Embryonic facial prominence (tissue), 1 donor: ENCODE measurements around the gene PLEKHG4.

ENCODE experiments used
- DNase-seq: peaks from one replicate; pipeline ENCODE4 v3.0.0-alpha.2; 2016; ENCODE audit errors: extremely low spot score

The PLEKHG4 gene

DNA sequence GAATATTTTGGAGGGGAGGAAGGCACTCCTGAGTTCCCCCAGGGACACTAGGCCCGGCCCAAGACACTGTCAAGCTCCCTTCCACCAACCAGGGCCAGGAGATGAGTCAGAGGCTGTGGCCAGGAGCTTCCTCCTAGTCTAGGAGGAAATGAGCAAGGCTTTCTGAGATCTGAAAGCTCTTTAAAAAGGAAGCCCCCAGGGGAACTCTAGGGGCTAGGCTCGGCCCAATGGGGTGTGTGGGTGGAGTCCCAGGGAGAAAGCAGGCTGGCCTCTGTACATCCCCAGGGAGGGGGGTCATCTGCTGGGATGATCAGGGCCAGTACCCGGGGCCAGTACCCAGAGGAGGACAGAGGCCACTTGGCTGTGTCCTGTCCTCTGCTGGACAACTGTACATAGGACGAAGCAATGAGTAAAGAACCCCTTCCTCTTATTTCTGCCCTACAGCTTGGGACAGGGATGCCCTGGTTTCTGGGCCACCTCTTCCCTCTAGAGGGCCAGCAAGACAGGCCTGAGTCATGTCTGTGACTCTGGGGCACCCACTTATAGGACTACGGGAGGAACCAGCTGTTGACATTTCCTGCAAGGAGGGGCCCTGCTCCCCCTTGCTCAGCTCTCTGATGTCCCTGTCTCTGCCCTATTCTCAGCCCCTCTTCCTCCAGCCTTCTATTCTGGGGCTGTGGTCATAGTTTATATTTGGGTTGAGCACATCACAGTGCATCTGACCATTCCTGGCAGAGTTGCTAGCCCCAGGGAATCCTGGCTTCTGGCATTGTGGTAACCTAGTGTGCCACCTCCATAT is 34.7 kb upstream of the PLEKHG4 start:
- DNase-seq: no peak

DNA sequence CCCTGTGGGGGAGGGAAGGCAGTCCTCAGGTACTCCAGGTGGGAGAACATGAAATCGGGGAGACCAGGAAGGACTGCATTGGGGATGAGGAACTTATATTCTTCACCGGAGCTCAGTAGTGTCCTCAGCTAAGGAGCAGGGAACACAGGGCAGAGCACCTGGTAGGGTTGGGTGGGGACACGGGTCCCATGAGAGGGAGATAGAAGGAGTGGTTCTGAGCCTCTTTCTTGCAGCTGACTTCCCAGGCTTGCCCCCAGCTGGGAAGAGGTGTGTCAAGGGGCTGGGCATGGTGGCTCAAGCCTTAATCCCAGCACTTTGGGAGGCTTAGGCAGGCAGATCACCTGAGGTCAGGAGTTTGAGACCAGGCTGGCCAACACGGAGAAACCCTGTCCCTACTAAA is 34.1 kb upstream of the PLEKHG4 start:
- DNase-seq: no peak

DNA sequence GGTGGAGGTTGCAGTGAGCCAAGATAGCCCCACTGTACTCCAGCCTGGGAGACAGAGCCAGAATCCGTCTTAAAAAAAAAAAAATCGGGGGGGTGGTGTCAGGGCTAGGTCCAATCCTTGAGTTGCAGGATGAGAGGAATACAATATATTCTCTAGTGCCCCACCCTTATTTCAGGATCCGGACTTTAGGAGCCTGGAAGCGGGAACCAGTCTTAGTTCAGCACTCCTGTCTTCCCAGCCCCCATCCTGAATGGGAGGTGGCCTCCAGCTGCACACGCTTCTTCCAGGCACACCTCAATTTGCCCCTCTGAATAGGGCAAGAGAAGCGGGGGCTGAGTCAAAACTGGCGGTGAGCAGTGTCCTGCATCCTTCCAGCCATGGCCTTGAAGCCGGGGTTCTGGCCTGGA is 33.7 kb upstream of the PLEKHG4 start:
- DNase-seq: no peak

DNA sequence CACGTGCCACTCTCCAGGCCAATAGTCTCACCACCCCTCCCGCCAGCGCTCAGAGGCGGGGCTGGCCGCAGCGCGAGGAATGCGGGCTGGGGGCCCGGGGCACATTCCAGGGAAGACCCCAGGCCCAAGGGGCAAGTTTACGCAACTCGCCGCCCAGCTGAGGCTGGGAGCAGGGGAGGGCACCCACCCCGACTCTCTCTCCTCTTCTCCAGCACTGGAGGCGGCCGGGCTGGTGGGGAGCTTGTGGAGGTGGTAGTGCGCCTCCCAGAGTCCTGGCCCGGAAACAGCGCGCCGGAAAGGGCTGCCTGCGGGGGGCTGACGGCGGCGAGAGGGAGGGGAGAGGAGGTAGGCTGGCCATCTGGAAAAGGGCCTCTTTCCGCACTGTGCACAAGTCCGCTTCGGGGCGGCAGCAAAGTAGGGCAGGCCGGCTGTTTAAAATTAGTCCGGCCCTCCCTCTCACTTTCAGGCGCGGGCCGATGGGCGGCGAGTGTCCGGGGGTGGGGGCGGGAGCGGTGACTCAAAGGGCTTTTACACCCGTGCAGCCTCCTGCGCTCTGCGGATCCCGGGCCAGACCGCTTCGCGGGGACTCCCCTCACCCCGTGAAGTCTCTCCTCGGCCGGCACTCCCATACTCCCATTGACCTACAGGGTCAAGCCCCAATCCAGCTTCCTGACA is 33.1 kb upstream of the PLEKHG4 start:
- DNase-seq: peak; percentile 50

DNA sequence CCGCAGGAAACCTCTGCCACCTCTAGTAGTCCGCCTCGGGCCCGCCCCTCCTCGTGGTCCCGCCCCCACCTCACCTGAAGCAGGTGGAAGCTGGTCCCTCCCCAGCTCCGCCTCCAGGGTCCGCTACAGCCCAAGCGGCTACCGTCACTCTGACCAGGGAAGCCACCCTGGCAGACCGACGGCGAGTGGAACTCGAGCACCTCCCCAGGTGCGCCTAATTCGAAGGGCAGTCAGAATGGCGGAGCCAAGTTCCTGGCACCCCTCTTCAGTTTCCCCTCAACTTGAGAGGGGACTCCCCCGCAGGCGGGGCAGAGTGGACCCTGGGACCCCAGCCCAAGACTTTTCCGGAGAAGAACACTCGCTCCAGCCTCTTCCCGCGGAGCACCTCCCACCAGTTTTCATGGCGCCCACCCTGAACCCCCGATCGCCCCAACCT is 32.6 kb upstream of the PLEKHG4 start:
- DNase-seq: no peak

DNA sequence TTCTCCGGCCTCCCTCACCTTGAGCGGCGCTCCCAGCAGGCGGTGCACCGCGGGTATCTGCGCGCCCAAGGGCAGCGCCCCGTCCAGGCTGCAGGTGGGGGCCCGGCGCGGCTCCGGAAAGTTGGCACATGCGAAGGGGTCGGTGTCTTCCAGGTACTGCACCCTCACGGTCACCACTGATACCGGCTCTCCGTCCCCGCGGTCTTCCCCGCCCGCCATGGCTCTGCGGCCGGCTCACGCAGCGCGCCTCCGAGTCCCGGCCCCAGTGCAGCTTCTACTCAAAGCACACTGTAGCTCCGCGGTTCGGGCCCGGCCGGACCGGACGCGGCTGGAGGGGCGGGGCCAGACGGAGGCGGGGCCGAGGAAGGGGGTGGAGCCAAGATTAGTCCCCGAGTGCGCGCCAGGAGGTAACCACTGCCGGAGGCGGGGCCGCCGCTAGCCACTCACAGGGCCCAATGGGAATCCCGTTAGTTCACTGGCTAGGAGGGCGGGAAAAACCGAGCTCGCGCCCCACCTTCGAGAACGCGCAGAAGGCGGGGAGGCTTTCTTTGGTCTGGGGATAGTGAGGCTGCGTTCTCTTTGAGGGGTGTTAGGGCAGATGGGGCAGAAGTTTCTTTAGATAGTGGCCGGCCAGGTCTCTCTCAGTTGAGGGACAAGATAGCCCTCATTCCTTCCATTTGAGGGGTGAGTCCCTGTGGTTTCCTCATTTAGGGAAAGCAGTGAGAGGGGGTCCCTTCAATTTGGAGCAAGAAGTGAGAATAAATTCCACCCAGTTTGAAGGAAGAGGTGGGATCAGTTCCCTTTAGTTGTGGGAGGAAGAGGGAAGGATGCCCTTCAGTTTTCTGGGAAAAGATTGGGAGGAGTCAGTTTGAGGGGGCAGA is 31.9 kb upstream of the PLEKHG4 start, which contains the start of gene FHOD1:
TSS of gene FHOD1 (minus strand) at position 290 of the 881 bp plus-strand sequence. CDS start at position 219, 71 bp downstream.
- peak; percentile 88 for DNase-seq

DNA sequence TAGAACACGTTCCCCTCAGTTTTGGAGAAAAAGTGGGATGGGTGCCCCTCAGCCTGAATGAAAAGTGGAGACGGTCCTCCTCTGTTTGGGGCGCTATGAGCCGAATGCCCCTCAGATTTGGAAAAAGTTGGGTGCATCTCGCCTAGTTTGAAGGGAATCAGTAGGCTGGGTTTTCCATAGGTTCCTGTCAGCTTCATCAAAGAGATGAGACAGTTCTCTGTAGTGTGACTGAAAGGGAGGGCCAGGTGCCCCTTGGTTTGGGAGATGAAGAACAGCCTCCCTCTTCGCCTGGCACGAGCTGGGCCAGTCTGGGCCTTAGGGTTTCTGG is 31.3 kb upstream of the PLEKHG4 start:
- no peak for DNase-seq

DNA sequence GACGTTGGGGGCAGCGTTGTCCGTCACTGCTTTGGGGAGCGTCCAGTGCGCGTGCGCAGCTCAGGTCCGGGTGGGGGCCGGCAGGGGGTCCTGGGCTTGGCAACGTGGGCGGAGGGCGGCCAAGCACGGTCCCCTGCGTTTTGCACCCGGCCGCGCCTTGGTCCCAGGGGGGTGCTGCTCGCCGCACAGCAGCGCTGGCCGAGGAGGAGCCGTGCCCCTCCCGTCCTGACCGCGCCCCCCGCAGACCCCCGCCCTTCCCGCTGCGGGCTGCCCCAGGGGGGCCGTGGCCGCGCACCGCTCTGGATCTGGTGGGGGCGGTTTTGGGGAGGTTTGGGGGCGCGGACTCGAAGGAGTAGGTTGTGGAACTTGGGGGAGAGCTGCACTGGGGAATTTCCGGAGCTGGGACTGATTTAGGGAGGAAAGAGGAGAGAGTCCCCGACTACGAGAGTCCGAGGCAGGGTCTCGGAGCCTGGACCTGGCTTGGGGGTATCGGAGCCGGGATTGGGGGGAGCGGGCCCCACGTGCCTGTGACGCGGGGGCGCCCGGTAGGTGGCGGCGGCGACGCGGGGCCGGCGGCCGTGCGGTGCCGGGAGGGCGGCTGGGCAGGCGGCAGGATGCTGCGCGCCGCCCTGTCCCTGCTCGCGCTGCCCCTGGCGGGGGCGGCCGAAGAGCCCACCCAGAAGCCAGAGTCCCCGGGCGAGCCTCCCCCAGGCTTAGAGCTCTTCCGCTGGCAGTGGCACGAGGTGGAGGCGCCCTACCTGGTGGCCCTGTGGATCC is 30.7 kb upstream of the PLEKHG4 start, which contains the start of gene SLC9A5:
TSS of gene SLC9A5 (plus strand) at position 579 of the 777 bp plus-strand sequence. CDS start at position 615, 36 bp downstream.
- no peak for DNase-seq

DNA sequence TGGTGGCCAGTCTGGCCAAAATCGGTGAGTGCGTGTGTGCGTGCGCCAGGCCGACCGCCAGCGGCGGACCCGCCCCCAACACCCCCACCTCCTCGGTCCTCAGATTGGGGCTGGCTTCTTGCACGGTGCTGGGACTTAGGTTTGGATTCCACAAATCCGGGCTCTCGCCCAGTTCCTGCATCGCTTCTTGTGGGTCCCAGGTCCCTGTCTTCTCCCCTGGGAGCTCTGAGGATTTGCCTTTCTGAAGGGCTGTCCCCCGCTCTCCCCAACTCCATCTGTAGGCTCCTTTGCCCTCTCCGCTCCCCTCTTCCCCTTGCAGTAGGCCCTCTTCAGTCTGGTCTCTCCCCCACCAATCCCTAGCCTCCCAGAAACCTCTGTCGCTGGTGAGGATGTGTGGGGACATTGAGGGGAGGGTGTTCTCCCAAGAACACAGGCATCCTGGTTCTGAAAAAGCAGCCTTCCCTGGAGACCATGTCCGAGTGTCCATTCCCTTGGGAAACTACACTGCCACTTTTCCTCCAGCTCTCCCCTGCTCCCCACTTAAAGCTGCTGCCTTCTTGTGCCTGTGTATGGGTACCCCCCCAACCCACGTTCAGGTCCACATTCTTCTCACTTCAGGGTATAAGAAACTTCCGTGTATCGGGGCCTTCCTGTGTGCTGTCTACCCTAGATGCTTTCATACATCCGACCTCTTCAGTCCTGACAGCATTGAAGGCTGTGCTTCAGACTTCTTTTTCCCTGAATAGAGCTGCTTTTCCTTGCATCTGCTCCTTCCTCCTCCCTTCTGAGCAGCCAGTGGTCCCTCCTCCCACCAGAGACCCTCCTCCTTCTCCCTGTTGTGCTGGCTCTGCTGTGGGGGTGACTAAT is 29.9 kb upstream of the PLEKHG4 start:
- DNase-seq: no peak

DNA sequence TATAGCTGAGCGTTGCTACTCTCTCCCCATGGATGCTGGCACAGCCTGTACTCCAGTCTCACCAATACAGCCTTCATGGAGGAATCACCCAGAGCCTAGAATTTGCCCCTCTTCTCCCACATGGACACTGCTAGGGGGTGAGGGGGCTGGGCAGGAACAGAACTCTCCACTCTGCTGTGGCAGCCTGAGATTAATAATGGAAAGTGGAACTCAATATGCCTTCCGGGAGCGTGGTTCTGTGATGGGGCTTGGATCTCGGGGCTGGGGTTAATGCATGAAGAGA is 29.3 kb upstream of the PLEKHG4 start:
- no peak for DNase-seq

DNA sequence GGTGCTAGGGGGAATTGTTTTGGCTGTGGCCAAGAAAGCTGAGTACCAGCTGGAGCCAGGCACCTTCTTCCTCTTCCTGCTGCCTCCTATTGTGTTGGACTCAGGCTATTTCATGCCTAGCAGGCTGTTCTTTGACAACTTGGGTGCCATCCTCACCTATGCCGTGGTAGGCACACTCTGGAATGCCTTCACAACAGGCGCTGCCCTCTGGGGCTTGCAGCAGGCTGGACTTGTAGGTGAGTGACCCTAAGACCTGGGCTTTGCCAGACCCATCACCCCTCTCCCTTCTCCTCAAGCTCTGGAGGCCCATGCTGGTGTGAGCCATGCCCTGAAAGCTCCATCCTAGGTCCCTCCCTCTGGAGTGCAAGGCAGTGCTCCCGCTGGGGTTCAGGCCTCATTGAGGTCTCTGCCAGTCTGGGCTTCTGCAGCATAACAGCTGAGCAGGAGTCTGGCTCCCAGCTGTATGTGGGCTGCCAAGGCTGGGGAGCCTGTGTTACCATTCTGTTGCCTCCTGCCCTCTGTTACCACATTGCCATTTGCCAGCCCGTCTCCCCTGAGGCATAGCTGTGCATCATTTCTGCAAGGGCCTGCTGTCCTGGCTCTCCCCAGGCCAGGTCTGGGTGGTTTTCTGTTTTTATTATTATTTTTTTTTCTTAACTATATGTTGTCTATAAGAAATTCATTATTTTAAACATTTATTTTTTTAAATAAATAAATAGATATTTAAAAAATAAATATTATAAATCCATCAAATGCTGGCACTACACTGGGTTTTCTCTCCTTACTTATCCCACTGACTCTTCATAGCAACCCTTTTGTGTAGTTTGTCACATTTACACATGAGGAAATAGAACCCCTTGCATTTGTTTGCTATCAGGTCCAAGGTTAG is 26.5 kb upstream of the PLEKHG4 start:
- DNase-seq: no peak

DNA sequence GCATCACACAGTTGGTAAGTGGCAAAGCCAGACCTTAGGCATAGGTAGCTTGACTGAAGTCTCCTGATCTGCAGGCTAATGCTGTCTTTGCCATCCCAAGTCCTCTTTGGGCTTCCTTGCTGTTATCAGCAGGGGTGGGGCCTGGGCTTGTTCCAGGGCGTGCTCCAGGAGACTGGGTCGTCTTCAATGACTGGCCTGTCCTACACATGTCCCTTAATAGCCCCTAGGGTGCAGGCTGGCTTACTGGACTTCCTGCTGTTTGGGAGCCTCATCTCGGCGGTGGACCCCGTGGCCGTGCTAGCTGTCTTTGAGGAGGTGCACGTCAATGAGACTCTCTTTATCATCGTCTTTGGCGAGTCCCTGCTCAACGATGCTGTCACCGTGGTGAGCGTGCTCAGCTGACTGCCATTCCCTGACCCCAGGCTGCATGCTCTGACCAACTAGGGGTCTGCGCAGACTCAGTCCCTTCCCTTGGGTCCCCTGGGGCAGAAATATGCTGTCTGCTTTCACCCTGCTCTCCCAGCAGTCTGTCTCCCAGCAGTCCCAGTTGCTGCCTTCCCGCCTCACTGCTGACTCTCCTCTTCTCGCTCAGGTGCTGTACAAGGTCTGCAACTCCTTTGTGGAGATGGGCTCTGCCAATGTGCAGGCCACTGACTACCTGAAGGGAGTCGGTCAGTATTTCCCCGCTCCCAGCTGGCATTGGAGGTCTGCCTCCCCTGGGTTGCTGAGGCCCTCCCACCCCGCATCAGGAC is 24.4 kb upstream of the PLEKHG4 start:
- no peak for DNase-seq

DNA sequence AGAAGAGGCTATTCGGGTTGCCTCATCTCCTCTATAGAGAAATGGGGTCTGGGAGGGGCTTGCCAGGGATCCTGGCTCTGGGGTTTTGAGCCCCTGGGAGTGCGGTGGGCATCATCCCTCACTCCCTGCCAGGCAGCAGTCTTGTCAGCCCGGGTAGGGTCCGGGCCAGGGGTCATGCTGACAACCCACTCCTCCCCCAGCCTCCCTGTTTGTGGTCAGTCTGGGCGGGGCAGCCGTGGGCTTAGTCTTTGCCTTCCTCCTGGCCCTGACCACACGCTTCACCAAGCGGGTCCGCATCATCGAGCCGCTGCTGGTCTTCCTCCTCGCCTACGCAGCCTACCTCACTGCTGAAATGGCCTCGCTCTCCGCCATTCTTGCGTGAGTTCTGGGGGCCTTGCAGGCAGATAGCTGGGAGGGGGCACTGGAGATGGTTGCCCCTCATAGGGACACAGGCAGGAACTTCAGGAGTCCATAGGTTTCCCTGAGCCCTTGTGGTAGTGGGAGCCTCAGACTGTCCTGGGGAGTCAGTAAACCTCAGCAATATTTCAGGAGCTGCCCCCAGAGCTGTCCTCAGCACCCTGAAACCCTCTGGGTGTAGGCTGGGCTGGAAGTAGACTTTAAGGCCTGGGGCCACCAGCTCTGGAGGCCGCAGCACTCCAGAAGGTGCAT is 23.6 kb upstream of the PLEKHG4 start:
- no peak for DNase-seq

DNA sequence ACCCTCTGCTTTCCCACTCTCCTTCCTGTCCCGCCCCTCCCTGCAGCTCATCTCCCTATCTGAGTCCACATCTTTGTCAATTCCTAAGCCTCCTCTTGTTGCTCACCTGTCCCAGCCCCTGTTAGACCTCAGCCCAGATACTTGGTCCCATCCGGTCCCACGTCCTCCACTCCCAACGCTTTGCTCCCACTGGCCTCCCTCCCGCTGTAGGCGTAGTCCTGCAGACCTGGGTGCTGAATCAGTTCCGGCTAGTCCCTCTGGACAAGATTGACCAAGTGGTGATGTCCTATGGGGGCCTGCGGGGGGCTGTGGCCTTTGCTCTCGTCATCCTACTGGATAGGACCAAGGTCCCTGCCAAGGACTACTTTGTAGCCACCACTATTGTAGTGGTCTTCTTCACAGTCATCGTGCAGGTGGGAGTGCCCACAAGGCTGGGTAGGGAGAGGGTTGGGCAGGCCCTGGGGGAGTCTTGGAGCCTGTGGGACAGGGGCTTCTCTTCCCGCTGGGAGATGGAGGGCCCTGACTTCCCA is 22.6 kb upstream of the PLEKHG4 start:
- DNase-seq: no peak

DNA sequence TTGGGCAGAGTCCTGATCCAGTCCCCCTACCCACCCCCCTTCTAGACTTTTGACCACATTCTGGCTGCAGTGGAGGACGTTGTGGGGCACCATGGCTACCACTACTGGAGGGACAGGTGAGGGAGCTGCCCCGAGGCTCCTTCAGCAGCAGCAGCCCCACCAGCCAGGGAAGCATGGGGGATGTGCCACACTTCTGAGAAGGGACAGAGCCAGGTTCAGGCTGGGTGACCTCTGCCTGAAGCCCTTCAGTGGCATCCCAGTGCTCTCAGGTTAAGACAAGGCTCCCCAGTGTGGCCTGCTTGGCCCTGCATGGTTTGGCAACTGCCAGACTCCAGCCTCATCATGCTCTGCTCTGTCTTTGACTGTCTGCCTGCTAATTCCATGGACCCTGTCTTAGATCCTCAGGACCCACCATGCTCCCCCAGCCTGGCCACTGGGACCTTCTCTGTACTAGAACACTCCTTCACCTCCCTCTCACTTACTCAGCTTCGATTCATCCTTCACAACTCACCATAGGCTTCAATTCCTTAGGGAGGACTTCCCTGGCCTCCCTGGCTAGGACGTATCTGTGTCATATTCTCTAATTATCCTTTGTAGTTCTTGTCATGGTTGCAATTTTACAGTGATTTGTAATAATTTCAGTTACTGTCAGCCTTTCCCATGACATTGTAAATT is 21.7 kb upstream of the PLEKHG4 start:
- no peak for DNase-seq

DNA sequence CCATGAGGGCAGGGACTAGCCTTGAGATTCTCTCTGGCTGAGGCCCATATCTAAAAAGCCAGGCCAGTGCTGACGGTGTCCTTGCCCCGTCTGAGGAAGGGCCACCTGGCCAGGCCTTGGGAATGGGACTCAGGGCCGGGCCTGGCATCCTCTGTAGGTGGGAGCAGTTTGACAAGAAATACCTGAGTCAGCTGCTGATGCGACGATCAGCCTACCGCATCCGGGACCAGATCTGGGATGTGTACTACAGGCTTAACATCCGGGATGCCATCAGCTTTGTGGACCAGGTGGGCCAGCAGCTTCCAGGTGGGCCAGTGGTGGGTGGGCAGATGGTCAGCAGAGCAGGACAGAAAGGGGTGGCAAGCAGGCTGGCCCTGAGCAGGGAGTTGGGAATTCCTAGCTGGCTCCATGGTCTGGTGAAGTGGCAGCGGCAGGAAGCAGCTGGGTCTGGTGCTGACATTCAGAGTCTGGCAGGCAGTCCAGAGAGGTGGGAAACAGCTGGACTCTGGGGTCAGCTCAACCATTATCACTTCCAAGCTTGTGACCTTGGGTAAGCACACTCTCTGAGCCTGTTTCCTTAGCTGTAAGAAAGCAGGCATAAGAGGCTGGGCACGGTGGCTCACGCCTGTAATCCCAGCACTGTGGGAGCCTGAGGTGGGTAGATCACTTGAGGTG is 21.0 kb upstream of the PLEKHG4 start:
- DNase-seq: no peak

DNA sequence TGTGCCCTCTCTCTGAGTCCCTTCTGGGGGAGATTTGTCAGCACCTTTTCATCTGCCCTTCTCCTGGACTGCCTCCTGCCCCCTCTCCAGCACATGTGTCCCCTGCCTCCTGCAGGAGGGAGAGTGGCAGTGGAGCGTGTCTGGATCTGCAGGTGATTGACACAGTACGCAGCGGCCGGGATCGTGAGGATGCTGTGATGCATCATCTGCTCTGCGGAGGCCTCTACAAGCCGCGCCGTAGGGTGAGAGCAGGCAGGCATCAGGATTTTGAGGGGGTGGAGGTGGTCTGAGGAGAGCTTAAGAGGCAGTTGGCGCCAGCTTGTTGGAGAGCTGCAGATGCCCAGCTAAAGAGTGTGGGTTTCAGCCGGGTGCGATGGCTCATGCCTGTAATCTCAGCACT is 19.6 kb upstream of the PLEKHG4 start:
- no peak for DNase-seq
